Measurements from ENCODE around the gene MEGF8. TPM values are rescaled to one million over a fixed set of nuclear protein-coding genes. Genes with fewer than 3 reads are reported as not detected.

Gene MEGF8
- total and polyA plus RNA-seq, 9 of the 15 experiments (the other 6 are each of a cell fraction or from before 2014, with no cell fraction given), result 0.28 to 13.1 (median 3.0) TPM

GRCh38 chr19:42352301-42353259 is 27.1 kb downstream of the MEGF8 start:
- DNase-seq (ENCODE audit: extremely low read depth in 1 of 4, low spot score in 3 of 4) (peak in 2 of 4 experiments; percentile 26 to 36), FAIRE-seq (no peak), ATAC-seq (peak; percentile 49)
- in situ Hi-C loops (cut with MboI) (no loop called here), intact Hi-C loops (cut with micrococcal nuclease) (no loop called here)
- Histone ChIP-seq H3K36me3 (ENCODE audit: control insufficient read depth, insufficient read depth, low read length) (peaks cover 4% of the 10 kb centered on the region; the same call in 1 of the 3 replicates), H3K9me1 (ENCODE audit: control insufficient read depth, insufficient read depth, low read length) (no peaks in the 10 kb centered on the region), H3K9ac (ENCODE audit: insufficient read depth in 1 of 2, low read depth in 2 of 2, low read length in 2 of 2) (no peak overlapping the region), H3K4me2 (ENCODE audit: insufficient read depth, low read length) (no peak overlapping the region), H3K4me1 (replicated peaks in 1 of 2; ENCODE audit: control insufficient read depth in 2 of 2, insufficient read depth in 2 of 2, low read length in 2 of 2) (peaks cover 0 to 30% of the 10 kb centered on the region in 2 experiments; a peak in 2 of 5 replicates), H3K79me2 (ENCODE audit: control insufficient read depth, insufficient read depth, low read length) (no peaks in the 10 kb centered on the region), H4K20me1 (replicated peaks; ENCODE audit: control insufficient read depth, insufficient read depth, low read length) (no peaks in the 10 kb centered on the region), H3K4me3 (no peak overlapping the region), H2AFZ (ENCODE audit: low read depth, low read length) (no peak overlapping the region), H3K27ac (ENCODE audit: extremely low read depth, low read depth, low read length) (no peak overlapping the region), H3K9me3 (replicated peaks; ENCODE audit: control insufficient read depth, insufficient read depth, low read depth, low read length) (no peaks in the 10 kb centered on the region), H3K27me3 (ENCODE audit: control insufficient read depth in 2 of 2, insufficient read depth in 2 of 2, low read length in 2 of 2) (no peaks in the 10 kb centered on the region)
- ChIA-PET POLR2A (interaction anchor here (0.6 to 1.1 kb wide), 3 partner anchors 25 to 167 kb away, joined by 3 read pairs; partner anchors contain the start of gene GSK3A), CTCF (ENCODE audit: low intra/inter-chr PET ratio) (no interaction called here)
- 77% methylated on average over 17 of the region's 31 CpGs for WGBS (ENCODE audit: insufficient coverage, low coverage, missing lambda C conversion rate)
- no TSS peak for BruUV-seq (replicated peaks)
- no peak for TF ChIP-seq ADNP (tag; IDR thresholded peaks at IDR 0.05)
- no peak for TF ChIP-seq CREB3 (tag; conservative IDR thresholded peaks at IDR 0.05; ENCODE audit: low read depth)
- no peak for TF ChIP-seq ARNT (IDR thresholded peaks at IDR 0.05)
- no peak for TF ChIP-seq TRIM25 (IDR thresholded peaks at IDR 0.05; ENCODE audit: borderline replicate concordance)
- TF ChIP-seq KHSRP (IDR thresholded peaks at IDR 0.05), result no peak
- no peak for TF ChIP-seq HINFP (tag; conservative IDR thresholded peaks at IDR 0.05; ENCODE audit: low read depth)
- no peak for TF ChIP-seq ELK3 (CRISPR knock-in tag; IDR thresholded peaks at IDR 0.05)
- TF ChIP-seq HNRNPH1 (optimal IDR thresholded peaks at IDR 0.05; ENCODE audit: low read depth, low read length), result no peak
- TF ChIP-seq HDAC1 (IDR thresholded peaks at IDR 0.05), result no peak
- TF ChIP-seq MXI1 (IDR thresholded peaks at IDR 0.05; ENCODE audit: low read depth, low read length), result peak; percentile 52; the same call in 1 of the 2 replicates
- no peak for TF ChIP-seq HMGXB4 (CRISPR knock-in tag; IDR thresholded peaks at IDR 0.05)

Data from K562 (cell line).